ENCODE results near the gene DHRSX.

DNA sequence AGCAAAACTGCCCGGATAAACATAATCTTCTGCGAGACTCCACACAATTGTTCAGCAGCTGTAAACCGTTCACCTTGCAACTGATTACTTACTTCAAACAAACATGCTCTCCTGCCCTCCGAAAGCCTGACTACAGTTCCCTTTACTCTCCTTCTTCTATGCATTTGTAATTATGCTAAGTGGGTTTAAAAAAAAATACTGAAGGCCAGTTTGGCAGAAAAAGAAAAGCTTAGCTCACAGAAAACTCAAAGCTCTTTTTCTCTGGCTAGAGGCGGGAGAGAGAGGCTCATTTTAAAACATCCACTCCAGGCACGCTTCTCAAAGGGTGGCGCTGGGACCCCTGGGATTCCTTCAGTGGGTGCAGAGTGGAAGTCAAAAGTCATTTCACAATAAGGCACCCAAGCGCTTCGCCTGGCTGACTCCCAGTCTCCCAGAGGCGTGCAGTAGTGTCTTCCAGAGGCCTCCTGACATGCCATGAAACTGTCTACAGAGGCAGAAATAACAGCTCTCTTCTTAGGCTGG, 1.9 kb downstream of the DHRSX start:
- TF ChIP-seq POLR2A (IDR thresholded peaks at IDR 0.05) (no peak), POLR2AphosphoS5 (IDR thresholded peaks at IDR 0.05) (peak in 1 of 4 donors; percentile 9)
